B cell (primary cell): Measurements from ENCODE around the gene PCDH15.

ENCODE experiments used
- EZH2 ChIP-seq: IDR thresholded peaks from 2 replicates; pipeline ENCODE4 v1.6.1; 2012; ENCODE audit warnings: borderline replicate concordance, low read depth, mild to moderate bottlenecking, moderate library complexity, low read length; ENCODE audit not compliant: insufficient read depth, poor library complexity, severe bottlenecking
- TF ChIP-seq, protein P1 (sequence below): fragments of 200-600 bp; IDR thresholded peaks from one replicate; pipeline ENCODE4 v1.8.0; 2022; ENCODE audit warnings: antibody characterized with exemption, mild to moderate bottlenecking

DNA sequence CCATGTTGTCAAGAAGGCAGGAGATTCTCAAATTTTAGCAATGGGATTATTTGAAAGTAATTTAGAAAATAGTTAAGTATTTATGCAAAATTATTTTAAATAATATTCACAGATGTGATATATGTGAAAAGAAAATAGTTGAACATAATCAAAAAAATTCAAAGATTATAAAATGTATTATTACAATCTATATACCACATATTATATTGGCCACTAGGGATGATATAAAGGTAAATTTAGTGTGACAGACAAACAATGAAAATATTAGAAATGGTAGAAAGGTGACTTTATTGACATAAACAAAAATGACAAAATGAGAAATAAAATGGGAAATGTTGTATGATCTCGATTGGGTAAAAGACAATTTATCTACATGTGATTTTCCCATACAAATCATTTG lies 385.5 kb downstream of the PCDH15 start:
- TF ChIP-seq, protein P1, sequence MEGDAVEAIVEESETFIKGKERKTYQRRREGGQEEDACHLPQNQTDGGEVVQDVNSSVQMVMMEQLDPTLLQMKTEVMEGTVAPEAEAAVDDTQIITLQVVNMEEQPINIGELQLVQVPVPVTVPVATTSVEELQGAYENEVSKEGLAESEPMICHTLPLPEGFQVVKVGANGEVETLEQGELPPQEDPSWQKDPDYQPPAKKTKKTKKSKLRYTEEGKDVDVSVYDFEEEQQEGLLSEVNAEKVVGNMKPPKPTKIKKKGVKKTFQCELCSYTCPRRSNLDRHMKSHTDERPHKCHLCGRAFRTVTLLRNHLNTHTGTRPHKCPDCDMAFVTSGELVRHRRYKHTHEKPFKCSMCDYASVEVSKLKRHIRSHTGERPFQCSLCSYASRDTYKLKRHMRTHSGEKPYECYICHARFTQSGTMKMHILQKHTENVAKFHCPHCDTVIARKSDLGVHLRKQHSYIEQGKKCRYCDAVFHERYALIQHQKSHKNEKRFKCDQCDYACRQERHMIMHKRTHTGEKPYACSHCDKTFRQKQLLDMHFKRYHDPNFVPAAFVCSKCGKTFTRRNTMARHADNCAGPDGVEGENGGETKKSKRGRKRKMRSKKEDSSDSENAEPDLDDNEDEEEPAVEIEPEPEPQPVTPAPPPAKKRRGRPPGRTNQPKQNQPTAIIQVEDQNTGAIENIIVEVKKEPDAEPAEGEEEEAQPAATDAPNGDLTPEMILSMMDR: no peak
- no peak for TF ChIP-seq EZH2
